ENCODE data around the gene MINDY4. TPM values are rescaled to one million over a fixed set of nuclear protein-coding genes. Genes with fewer than 3 reads are reported as not detected.

MINDY4 gene
- total RNA-seq, 1 donor from 2014 or later: 4.4 TPM

- Mint-ChIP-seq H3K9me3 (ENCODE audit: unreplicated experiment) (no peaks in the 10 kb centered on the region), H3K36me3 (ENCODE audit: unreplicated experiment) (no peaks in the 10 kb centered on the region), H3K27me3 (ENCODE audit: unreplicated experiment) (no peaks in the 10 kb centered on the region), H3K4me3 (ENCODE audit: unreplicated experiment) (no peak overlapping the region), H3K4me1 (ENCODE audit: unreplicated experiment) (peaks cover 29% of the 10 kb centered on the region), H3K27ac (ENCODE audit: unreplicated experiment) (no peak overlapping the region)
- TF ChIP-seq CTCF (IDR thresholded peaks at IDR 0.05): no peak
- no peak for DNase-seq (ENCODE audit: extremely low spot score, unreplicated experiment)
Observed at GRCh38 chr7:30904561-30904960, 133.3 kb downstream of the MINDY4 start.

DNA sequence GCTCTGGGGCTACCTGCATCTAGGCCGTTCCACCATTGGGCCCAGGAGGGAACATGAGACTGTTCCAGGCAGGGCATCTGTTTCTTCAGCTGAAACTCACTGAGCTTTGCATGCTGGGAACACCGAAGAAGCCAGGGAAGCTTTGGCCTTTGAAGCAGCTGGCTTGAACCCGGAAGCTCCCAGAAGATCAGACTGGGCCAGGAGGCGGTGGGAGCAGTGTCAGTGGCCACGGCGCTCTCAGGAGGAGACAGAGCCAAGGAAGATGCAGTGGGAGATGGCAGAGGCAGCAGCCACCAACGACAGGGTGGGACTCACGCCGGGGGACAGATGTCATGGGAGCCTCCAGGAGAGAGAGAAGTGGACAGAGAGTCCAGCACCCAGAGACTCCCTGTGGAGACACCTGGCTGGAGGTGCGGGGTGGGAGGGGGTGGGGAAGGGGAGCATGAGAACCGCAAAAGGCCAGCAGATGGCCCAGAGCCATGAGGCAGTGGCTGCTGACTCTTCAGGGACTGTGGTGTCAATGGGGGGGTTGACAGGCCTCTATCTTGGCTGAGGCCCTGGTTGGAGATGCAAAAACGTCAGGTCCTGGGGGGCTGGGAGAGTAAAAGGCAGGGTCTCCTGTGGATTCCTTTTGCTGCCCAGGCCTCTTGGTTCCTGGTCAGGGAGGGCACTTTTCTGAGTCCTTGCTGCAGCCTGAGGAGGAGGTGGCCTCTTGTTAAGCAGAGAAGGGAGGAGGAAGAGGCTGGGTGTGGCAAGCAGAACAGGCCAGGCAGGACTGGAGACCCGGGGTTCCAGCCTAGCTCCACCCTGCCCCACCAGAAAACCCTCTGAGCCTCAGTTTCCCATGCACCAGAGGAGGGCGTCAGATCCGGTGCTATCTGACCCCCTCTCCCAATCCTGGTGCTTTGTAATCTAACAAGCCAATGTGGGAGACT is 134.1 kb downstream of the MINDY4 start:
- H3K27ac Mint-ChIP-seq (ENCODE audit: unreplicated experiment): no peak overlapping the region

GRCh38 chr7:30906014-30906413 is 134.8 kb downstream of the MINDY4 start:
- H3K4me3 Mint-ChIP-seq (ENCODE audit: unreplicated experiment): no peak overlapping the region
- no peaks in the 10 kb centered on the region for H3K9me3 Mint-ChIP-seq (ENCODE audit: unreplicated experiment)
- no peaks in the 10 kb centered on the region for H3K27me3 Mint-ChIP-seq (ENCODE audit: unreplicated experiment)
- peaks cover 24% of the 10 kb centered on the region for H3K4me1 Mint-ChIP-seq (ENCODE audit: unreplicated experiment)
- no peak overlapping the region for H3K27ac Mint-ChIP-seq (ENCODE audit: unreplicated experiment)
- no peaks in the 10 kb centered on the region for H3K36me3 Mint-ChIP-seq (ENCODE audit: unreplicated experiment)
- DNase-seq (ENCODE audit: extremely low spot score, unreplicated experiment): no peak
- no peak for TF ChIP-seq CTCF (IDR thresholded peaks at IDR 0.05)

More for the DNA sequence above, 134.1 kb downstream of the MINDY4 start:
- Mint-ChIP-seq H3K9me3 (ENCODE audit: unreplicated experiment) (no peaks in the 10 kb centered on the region), H3K27me3 (ENCODE audit: unreplicated experiment) (no peaks in the 10 kb centered on the region), H3K36me3 (ENCODE audit: unreplicated experiment) (no peaks in the 10 kb centered on the region), H3K4me1 (ENCODE audit: unreplicated experiment) (peaks cover 21% of the 10 kb centered on the region), H3K4me3 (ENCODE audit: unreplicated experiment) (no peak overlapping the region)
- TF ChIP-seq CTCF (IDR thresholded peaks at IDR 0.05): no peak
- DNase-seq (ENCODE audit: extremely low spot score, unreplicated experiment): no peak

DNA sequence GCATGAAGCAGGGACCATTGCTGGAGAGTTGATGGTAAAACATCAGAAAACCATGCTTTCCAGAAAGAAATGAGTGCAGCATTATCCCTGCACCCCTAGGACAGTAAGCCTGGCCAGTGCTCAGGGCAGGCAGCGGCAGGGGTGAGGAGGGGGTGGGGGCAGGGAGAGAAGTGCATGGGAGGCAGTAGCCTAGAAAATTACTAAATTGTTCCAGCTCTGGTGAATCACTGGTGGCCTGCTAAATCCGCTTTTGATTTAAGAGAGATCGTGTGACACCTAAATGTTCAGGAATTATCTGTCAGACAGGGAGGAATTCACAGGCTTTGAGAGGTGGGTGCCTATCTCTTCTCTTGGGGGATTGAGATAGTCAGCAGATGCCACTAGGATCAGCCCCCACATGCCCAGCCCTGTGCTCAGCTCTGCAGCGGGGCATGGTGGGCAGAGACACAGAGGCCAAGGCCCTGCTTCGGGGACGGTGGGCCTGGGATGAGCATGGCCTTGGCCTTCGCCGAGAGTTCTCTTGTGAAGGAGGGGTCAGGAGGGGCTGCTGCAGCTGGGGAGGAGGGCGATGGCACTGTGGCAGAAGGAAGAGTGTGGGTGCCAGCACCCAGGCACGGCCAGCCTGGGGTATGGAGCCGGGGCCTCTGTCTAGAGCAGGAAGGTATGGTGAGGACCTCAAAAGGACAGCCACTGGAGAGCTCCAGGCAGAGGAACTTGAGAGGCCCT is 135.5 kb downstream of the MINDY4 start:
- peaks cover 25% of the 10 kb centered on the region for H3K4me1 Mint-ChIP-seq (ENCODE audit: unreplicated experiment)
- TF ChIP-seq CTCF (IDR thresholded peaks at IDR 0.05): no peak
- H3K9me3 Mint-ChIP-seq (ENCODE audit: unreplicated experiment): no peaks in the 10 kb centered on the region
- peak overlapping the region; percentile 31 for H3K27ac Mint-ChIP-seq (ENCODE audit: unreplicated experiment)
- no peaks in the 10 kb centered on the region for H3K36me3 Mint-ChIP-seq (ENCODE audit: unreplicated experiment)
- no peak for DNase-seq (ENCODE audit: extremely low spot score, unreplicated experiment)
- no peak overlapping the region for H3K4me3 Mint-ChIP-seq (ENCODE audit: unreplicated experiment)
- no peaks in the 10 kb centered on the region for H3K27me3 Mint-ChIP-seq (ENCODE audit: unreplicated experiment)

Measured in osteocyte (in vitro differentiated cells).